Epithelial cell of esophagus (primary cell): ENCODE data around the gene SIDT2.

Experiments used
- DNase-seq: peaks from one replicate; pipeline ENCODE4 v3.0.0; 2010; ENCODE audit warnings: low read depth
- H3K4me3 ChIP-seq: 2 replicates; pipeline ENCODE4 v1.5.1; 2011; ENCODE audit warnings: mild to moderate bottlenecking, low read length, control low read depth
- CTCF ChIP-seq: IDR thresholded peaks from 2 replicates; pipeline ENCODE4 v1.5.1; 2011; ENCODE audit warnings: low read depth, mild to moderate bottlenecking, low read length, control low read depth, inconsistent platforms; ENCODE audit not compliant: insufficient read depth; ENCODE audit errors: missing control alignments

SIDT2 gene

GRCh38 chr11:117186431-117186761 lies 7.9 kb downstream of the SIDT2 start:
- TF ChIP-seq CTCF, result no peak
- H3K4me3 ChIP-seq, result no peak overlapping the region
- DNase-seq, result no peak

- DNase-seq, result no peak
- no peak overlapping the region for H3K4me3 ChIP-seq
- no peak for TF ChIP-seq CTCF
Observed at GRCh38 chr11:117187007-117187406, 8.5 kb downstream of the SIDT2 start.

- no peak for TF ChIP-seq CTCF
- H3K4me3 ChIP-seq, result no peak overlapping the region
- no peak for DNase-seq
Observed at GRCh38 chr11:117187428-117187798, 8.9 kb downstream of the SIDT2 start.

DNA sequence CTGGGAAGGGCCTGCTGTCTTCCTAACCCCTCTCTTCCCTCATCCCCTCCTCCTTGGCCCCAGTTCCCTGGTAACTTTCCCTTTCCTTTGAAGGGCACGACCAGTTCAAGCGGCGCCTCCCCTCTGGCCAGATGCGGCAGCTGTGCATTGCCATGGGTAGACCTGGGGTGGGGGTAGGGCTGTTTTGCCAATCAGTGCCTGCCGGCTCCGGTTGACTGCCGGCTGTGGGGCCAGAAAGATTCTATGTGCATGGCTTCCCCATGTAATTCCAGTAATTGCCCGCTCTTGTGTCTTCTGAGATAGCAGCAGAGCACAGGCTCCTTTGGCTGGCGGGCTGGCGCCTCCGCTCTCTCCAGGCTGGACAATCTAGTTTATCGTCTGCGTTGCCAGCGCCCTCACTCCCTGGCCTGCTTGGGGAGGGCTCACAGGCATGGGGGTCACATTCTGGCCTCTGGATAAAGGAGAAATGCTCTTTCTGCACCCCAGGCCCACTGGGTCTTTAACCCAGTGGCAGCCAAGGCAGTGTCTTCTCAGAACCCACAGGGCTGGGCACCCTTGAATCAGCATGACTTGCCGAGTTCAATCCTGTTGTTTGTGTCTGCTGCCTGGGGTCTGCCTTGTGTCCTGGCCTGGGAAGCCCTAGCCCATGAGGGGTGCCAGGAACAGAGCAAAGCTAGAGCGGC lies 9.4 kb downstream of the SIDT2 start:
- DNase-seq, result no peak
- no peak overlapping the region for H3K4me3 ChIP-seq
- TF ChIP-seq CTCF, result no peak

- no peak for TF ChIP-seq CTCF
- DNase-seq, result no peak
- no peak overlapping the region for H3K4me3 ChIP-seq
Observed at GRCh38 chr11:117188620-117189081, 10.1 kb downstream of the SIDT2 start.

DNA sequence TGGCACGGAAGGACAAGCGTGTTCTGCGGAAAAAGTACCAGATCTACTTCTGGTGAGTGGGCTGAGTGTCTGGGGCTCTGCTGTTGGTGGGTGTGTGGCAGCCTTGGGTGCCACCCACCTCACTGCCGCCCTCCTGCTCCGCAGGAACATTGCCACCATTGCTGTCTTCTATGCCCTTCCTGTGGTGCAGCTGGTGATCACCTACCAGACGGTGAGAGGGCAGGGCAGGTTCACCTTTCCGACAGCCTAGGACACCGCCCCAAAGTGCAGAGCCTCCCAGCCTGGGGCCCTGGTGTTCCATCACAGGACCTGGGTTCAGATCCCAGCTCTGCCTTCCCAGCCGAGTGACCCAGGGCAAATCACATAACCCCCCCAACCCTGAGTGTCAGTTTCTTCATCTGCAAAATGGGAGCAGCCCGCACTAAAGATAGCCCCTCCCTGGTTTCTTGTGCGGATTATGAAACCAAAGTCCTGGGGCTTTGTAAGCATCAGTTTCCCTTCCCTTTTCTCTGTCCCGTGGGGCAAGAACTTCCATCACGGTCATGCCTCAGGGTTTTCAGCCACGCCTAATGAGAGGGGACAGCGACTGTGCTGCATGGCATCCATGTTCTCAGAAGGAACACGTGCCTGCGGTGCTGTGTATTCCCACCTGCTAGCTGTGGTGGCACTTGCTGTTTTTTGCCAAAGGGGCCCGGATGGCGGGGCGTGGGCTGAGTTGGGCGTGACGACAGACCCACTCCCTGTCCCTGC lies 10.8 kb downstream of the SIDT2 start:
- H3K4me3 ChIP-seq, result no peak overlapping the region
- DNase-seq, result no peak
- TF ChIP-seq CTCF, result no peak
